Activated T-cell treated with anti-CD3 and anti-CD28 coated beads, Interleukin-2, amount 50 U/mL, for 1 hour (primary cell): ENCODE results near the gene SLC1A7.

Experiments used
- DNase-seq: peaks from one replicate; pipeline ENCODE4 v3.0.0-alpha.2; 2020

SLC1A7 gene

GRCh38 chr1:53132176-53132575 is 10.3 kb downstream of the SLC1A7 start:
- DNase-seq = no peak

GRCh38 chr1:53131590-53131938 is 10.9 kb downstream of the SLC1A7 start:
- no peak for DNase-seq

DNA sequence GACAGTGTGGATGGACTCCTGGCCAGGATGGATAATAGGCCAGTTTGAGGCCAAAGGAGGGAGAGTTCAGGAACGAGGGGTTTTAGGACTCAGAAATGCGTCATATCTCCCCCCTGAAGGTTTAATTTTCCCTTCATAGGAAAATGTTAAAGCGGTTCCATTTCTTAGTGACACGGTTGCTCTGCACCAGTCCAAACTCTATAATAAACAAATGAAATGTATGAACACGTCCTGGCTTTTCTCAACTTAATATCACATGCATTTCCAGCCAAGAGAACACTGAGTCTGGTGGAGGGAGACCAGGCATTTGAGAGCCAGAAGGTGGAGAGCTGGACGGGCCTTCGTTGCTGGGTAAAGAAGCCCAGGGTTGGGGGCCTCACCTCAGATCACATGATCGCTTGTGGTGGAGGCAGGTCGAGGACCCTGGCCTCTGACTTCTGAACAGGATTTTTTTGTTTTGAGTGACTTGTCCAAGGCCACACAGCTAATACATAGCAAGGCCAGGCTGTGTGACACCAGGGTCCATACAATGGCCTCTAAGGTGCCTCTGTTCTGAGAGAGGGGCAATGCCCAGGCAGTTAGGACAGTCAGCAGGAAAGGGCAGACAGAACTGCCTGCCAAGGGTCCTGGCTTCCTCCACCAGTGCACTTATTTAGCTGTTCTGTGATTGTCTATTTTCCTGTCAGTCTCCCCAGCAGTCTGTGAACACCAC is 11.4 kb downstream of the SLC1A7 start:
- DNase-seq = no peak

DNA sequence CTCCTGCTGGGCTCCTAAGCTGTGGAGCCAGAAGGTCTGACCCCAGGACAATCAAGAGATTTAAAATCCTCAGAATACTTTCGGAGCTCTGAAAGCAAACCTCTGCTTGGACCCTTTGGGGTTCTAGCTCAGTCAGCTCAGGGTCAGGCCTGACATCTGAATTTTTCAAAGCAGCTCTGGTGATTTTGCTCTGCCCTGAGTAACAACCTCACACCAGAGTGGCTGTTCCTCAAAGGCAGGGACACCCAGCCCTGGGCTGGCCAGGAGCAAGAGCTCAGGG is 11.9 kb downstream of the SLC1A7 start:
- no peak for DNase-seq

DNA sequence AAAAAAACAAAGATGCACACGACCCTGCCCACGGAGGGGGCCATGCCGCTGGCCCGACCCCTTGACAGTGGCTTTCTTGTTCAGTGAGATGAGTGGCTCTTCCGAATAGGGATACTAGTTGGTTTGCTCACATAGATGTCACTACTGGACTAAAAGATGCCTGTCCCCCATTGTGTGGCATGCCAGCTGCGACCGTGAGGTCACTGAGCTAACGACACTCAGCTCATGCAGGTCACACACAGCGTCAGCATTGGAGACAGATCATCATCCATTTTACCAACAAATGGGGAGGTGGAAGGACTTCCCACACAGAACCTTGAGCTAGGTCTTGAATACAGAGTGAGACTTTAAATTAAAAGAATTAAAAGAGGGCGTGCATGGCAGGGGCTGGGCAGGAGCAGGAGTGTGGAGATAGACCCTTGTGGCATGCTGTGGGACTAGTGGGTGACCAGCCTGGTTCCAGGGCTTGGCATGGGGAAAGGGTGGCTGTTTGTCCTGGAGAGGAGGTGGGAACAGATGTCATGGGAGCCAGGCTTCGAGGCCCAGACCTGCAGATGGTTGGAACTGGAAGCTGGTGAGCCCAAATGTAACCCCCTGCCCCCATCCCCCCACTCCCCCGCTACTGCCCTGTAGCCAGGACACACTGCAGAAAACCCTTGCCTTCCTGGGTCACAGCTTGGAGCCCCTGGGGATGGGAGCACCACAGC is 12.4 kb downstream of the SLC1A7 start:
- no peak for DNase-seq

DNA sequence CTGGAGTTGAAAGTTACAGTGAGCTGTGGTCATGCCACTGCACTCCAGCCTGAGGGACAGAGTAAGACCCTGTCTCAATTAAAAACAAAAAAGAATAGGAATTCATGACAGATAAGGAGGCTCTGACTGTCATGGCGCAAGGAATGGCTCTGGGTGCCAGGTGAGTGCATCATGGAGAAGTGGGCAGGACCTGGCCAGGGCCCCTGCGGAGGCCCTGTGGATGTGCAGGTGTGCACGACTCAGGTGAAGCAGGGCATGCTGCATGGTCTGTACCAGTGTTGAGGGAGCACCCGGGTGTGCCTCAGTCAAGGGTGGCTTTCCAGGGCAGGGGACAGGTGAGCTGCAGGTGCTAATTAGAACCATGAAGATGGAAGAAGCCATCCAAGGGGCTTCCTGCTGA is 14.0 kb downstream of the SLC1A7 start:
- DNase-seq = no peak

- no peak for DNase-seq
Measured at GRCh38 chr1:53127546-53127945, 14.9 kb downstream of the SLC1A7 start.

GRCh38 chr1:53126495-53126894 is 15.9 kb downstream of the SLC1A7 start:
- no peak for DNase-seq

DNA sequence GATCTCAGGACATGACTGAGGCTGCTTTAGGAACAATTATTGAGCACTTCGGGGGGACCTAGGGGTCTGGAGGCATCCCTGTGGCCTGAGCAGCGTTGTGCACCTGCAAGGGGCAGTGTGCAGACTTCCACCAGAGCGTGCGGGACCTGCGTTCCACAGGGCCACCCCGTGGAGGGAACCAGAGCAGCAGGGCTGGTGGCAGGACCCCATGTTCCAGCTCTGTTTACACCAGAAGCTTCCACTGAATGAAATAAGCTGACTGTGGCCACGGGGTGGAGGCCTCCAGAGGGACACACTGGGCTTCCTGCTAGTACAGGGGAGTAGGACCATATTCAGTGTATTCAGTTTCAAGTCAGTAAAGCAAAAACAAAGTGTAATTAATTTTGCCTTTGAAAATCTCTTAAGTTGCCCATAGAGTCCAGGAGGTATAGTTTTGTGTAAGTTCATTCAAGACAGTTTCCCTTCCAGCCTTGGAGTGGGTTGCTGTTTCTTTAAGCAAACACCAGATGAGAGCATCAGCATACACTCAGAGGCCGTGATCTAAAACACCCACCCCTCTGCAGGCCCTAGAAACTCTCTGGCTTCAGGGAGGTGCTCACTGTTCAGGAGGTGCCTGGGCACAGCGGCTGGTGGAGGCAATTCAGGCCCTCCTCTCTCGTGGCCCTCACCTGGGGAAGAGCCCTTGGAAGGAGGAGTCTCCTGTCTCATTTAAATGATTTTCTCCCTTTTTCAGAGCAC is 16.6 kb downstream of the SLC1A7 start:
- DNase-seq = no peak

- no peak for DNase-seq
Measured at GRCh38 chr1:53125122-53125521, 17.3 kb downstream of the SLC1A7 start.

DNA sequence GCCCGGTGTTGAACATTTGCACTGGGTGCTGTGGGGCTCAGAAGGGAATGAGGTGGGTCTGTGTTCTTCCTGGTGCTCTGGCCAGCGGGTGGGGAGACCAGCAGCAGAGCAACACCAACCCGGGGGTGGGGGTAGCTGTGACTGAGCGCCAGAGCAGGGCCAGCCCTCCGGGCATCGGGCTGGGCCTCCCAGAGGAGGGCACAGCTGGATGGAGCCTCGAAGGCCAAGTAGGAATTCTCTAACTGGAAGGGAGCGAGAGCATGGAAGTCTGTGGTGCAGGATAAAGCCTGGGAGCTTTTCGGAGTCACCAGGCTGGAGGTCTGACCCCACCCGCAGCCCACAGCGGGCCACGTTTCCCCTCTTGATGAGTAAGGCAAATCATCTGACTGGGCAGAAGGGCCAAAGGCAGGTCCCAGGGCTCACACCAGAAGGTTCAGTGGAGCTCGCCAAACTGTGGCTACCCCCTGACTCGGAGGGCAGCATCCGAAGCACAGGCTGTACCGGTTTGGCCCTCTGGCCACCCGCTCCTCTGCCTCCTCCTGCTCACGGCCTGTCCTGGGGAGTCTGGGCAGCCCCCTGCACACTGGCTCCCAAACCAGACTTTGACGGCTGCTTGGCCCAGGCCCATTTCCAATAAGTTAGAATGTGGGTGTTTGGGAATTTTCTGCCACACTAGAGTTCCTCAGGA is 18.8 kb downstream of the SLC1A7 start:
- no peak for DNase-seq

DNA sequence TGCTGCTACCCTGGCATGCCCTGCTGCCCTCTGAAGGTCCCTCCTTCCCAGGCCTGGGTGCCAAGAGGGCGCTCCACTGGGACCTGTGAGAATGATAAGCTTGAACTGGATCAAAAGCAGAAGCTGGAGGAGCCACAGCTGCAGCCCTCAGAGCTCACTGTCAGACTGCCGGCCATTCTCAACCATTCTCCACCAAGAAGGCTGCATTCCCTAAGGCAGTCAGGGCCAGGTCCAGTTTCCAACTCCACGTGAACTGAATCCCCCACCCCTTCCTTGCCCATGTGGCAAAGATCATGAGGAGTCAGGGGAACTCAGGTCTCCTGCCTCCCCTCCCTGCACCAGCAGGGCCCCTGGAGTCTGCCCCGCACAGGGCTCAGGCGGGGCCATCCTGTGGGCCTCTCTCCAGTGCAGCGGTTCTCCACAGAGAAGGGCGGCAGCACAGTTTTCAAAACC is 19.5 kb downstream of the SLC1A7 start:
- DNase-seq = no peak

GRCh38 chr1:53122201-53122885 is 20.1 kb downstream of the SLC1A7 start:
- DNase-seq = no peak

GRCh38 chr1:53121319-53122172 is 20.9 kb downstream of the SLC1A7 start:
- DNase-seq = no peak

DNA sequence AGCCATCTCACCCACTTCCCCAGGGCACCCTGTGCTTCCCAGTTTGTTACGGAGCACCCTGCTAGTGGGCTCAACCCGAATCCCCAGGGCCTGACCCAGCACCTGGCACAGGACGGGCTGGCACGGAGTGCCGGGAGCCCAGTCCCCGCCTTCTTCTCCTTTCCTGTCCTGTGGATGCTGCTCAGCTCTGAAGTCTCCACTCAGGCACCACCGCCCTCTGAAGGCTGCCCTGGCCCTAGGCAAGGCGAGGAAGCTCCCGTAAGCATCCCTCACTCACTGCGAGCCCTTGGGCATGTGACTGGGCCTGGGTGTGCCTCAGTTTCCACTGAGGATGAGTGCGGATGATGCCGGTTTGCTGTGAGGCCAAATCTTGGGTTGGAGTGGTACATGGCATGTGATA is 21.8 kb downstream of the SLC1A7 start:
- DNase-seq = no peak

GRCh38 chr1:53117836-53118235 is 24.6 kb downstream of the SLC1A7 start:
- no peak for DNase-seq

DNA sequence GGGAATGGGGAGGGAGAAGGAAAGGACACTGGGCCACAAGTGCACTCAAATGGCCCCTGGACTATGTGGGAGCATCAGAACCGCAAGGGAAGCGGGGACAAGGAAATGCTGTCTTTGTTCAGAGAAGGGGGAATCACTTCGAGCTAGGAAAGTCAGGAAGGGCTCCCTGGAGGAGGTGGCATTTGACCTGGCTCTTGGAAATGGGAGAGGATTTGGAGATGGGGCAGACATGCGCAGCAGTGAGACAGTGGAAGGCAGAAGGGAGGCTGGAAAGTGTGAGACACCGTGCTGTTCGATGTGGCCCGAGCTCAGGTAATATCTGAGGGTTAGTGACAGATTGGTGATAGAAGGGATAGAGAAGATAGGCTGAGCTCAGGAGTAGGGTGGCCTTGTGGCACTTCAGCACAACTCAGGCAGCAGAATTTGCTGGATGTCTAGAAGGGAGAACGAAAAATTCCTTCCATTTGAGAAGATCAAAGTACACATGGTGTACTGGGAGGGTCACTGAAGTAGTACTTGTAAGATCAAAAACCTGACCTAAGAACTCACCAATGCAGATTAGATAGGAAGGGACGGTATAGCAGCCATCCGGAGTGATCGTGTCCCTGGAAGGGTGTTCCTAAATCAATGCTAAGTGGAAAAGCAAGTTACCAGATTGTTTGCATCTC is 25.4 kb downstream of the SLC1A7 start:
- no peak for DNase-seq

DNA sequence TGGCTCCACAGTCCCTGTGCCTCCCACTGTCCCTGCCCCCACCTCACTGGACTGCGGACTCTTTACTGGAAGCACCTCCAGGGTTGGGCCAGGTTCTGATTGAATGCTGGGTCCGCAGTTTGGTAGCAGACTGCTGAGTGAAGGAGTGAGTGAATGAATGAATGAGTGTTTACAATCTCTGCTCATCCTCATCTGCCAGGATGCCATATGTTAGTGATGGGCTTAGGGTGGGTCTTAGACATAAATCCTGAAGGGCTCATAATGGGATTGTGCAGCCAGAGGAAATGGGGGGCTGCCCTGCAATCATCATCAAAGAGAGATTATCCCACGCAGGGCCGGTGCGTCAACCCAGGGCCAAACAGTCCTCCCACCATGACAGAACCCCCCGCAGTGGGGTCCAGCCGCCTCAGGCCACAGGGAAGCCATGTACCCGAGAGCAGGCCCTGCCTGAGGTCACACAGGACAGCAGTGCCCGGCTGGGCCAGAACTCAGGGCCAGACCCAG is 26.1 kb downstream of the SLC1A7 start:
- no peak for DNase-seq

- DNase-seq = no peak
Measured at GRCh38 chr1:53115403-53116306, 26.8 kb downstream of the SLC1A7 start.
